Body of pancreas (tissue), 4 donors: ENCODE data around the gene TRAPPC2L.

Source experiments
- CTCF ChIP-seq, 7 experiments: fragments of 450-650 bp in 4 of 7; fragments of 200-600 bp in 3 of 7; sonication (generic) in 3 of 7; IDR thresholded peaks; one replicate each; pipeline ENCODE4 v1.5.1; 2016 to 2019; ENCODE audit warnings: antibody characterized with exemption in 7 of 7
- POLR2A ChIP-seq, 3 donors: fragments of 450-650 bp; IDR thresholded peaks; one replicate each; pipeline ENCODE4 v1.6.1; 2016; ENCODE audit warnings: antibody characterized with exemption in 3 of 3, mild to moderate bottlenecking in 2 of 3

- TF ChIP-seq CTCF (IDR thresholded peaks at IDR 0.05) = no peak
- no peak for TF ChIP-seq POLR2A (IDR thresholded peaks at IDR 0.05)
Observed at GRCh38 chr16:88911136-88911945, 54.4 kb downstream of the TRAPPC2L start.
